Caco-2 (cell line): ENCODE measurements around the gene MNAT1. TPM values are rescaled to one million over a fixed set of nuclear protein-coding genes. Genes with fewer than 3 reads are reported as not detected.

Experiments used
- BruUV-seq: library from RNA; stranded (reverse); fragments of 400-500 nt; replicated peaks from 2 replicates; lab custom pipeline; 2021; lab: Mats Ljungman, UMichigan
- CTCF ChIA-PET: fragments of 300-600 bp; sonication (Branson Sonifier 250); formaldehyde crosslinking; loops from one replicate; lab custom pipeline; 2022; ENCODE audit warnings: antibody characterized with exemption; lab: Charles Lee
- POLR2A ChIA-PET: fragments of 300-600 bp; sonication (Branson Sonifier 250); formaldehyde crosslinking; loops from one replicate; lab custom pipeline; 2022; ENCODE audit warnings: antibody characterized with exemption; lab: Charles Lee
- DNase-seq, 2 experiments: peaks; one replicate each; pipeline versions ENCODE4 v3.0.0 to v3.0.0-alpha.2; 2020 to 2022
- H3K27me3 ChIP-seq: replicated peaks from 2 replicates; pipeline ENCODE4 v1.6.0; 2011; ENCODE audit warnings: low read length; ENCODE audit not compliant: control insufficient read depth, insufficient read depth
- H3K36me3 ChIP-seq: 2 replicates; pipeline ENCODE4 v1.5.1; 2011; ENCODE audit warnings: low read length; ENCODE audit not compliant: control insufficient read depth, insufficient read depth
- H3K4me1 ChIP-seq: fragments of 250-450 bp; sonication (Bioruptor Pico); 2 replicates; pipeline ENCODE4 v1.5.1; 2020; ENCODE audit warnings: mild to moderate bottlenecking
- H3K4me3 ChIP-seq: 2 replicates; pipeline ENCODE4 v1.5.1; 2011; ENCODE audit warnings: low read depth, mild to moderate bottlenecking, control low read depth, low read length
- H3K9me3 ChIP-seq: fragments of 250-450 bp; sonication (Bioruptor Pico); 2 replicates; pipeline ENCODE4 v1.5.1; 2020; ENCODE audit warnings: mild to moderate bottlenecking, moderate library complexity
- H3K27ac Mint-ChIP-seq: one replicate; pipeline ENCODE4 v1.8.0; 2022; ENCODE audit warnings: mixed read lengths; ENCODE audit not compliant: unreplicated experiment
- H3K27me3 Mint-ChIP-seq: one replicate; pipeline ENCODE4 v1.8.0; 2022; ENCODE audit warnings: mixed read lengths; ENCODE audit not compliant: insufficient read depth, unreplicated experiment
- H3K36me3 Mint-ChIP-seq: one replicate; pipeline ENCODE4 v1.8.0; 2022; ENCODE audit warnings: mild to moderate bottlenecking, mixed read lengths; ENCODE audit not compliant: insufficient read depth, unreplicated experiment
- H3K4me1 Mint-ChIP-seq: one replicate; pipeline ENCODE4 v1.8.0; 2022; ENCODE audit warnings: low read depth, mixed read lengths; ENCODE audit not compliant: unreplicated experiment
- H3K4me3 Mint-ChIP-seq: one replicate; pipeline ENCODE4 v1.8.0; 2022; ENCODE audit warnings: mild to moderate bottlenecking, moderate library complexity, mixed read lengths; ENCODE audit not compliant: unreplicated experiment
- H3K9me3 Mint-ChIP-seq: one replicate; pipeline ENCODE4 v1.8.0; 2022; ENCODE audit warnings: mixed read lengths; ENCODE audit not compliant: unreplicated experiment
- intact Hi-C: fragments of 100-400 bp; cut with micrococcal nuclease; formaldehyde crosslinking; loops from one replicate; pipeline ENCODE4 v1.10.0; 2022; ENCODE audit not compliant: unreplicated experiment
- total RNA-seq: library from RNA; stranded (reverse); gene quantifications from 2 replicates; pipeline ENCODE4 v1.2.3, GENCODE V29; 2022
- TF ChIP-seq, protein P1 (sequence below), 2 experiments: fragments of 200-600 bp in 1 of 2; IDR thresholded peaks; 1 replicate in 1 of 2; 2 replicates in 1 of 2; pipeline versions ENCODE4 v1.5.1 to v1.8.0; 2011 to 2022; ENCODE audit warnings: antibody characterized with exemption in 1 of 2, control low read depth in 1 of 2, inconsistent platforms in 1 of 2, low read depth in 1 of 2, low read length in 1 of 2, mild to moderate bottlenecking in 1 of 2, moderate library complexity in 1 of 2; ENCODE audit not compliant: insufficient read depth in 1 of 2, severe bottlenecking in 1 of 2, unreplicated experiment in 1 of 2

MNAT1 gene
- total RNA-seq, 1 experiment from 2014 or later: 36.4 TPM

DNA sequence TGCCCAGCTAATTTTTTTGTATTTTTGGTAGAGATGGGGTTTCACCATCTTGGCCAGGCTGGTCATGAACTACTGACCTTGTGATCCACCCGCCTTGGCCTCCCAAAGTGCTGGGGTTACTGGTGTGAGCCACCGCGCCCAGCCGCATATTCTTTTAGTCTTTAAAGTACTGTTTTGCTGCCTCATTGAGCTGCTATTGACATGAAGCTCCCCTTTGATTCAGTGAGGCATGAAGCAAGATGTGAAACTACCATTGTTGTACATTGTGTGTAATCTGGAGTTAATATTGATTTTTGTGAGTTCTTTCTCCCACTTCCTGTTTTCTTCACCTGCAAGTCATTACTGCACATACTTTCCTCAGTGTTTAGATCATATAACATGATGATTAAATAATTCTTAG, 80.8 kb downstream of the MNAT1 start:
- TF ChIP-seq, protein P1, sequence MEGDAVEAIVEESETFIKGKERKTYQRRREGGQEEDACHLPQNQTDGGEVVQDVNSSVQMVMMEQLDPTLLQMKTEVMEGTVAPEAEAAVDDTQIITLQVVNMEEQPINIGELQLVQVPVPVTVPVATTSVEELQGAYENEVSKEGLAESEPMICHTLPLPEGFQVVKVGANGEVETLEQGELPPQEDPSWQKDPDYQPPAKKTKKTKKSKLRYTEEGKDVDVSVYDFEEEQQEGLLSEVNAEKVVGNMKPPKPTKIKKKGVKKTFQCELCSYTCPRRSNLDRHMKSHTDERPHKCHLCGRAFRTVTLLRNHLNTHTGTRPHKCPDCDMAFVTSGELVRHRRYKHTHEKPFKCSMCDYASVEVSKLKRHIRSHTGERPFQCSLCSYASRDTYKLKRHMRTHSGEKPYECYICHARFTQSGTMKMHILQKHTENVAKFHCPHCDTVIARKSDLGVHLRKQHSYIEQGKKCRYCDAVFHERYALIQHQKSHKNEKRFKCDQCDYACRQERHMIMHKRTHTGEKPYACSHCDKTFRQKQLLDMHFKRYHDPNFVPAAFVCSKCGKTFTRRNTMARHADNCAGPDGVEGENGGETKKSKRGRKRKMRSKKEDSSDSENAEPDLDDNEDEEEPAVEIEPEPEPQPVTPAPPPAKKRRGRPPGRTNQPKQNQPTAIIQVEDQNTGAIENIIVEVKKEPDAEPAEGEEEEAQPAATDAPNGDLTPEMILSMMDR (IDR thresholded peaks at IDR 0.05; ENCODE audit: insufficient read depth in 1 of 2, low read depth in 1 of 2, low read length in 1 of 2, severe bottlenecking in 1 of 2, unreplicated experiment in 1 of 2): no peak
- CTCF ChIA-PET: no interaction called here
- BruUV-seq: no TSS peak
- intact Hi-C loops: no loop called here
- no peak for DNase-seq
- H3K4me1 ChIP-seq: no peaks in the 10 kb centered on the region
- no peak overlapping the region for H3K4me3 ChIP-seq
- Mint-ChIP-seq H3K4me3 (no peak overlapping the region), H3K9me3 (no peaks in the 10 kb centered on the region), H3K27me3 (no peaks in the 10 kb centered on the region), H3K36me3 (no peaks in the 10 kb centered on the region), H3K4me1 (no peaks in the 10 kb centered on the region), H3K27ac (no peak overlapping the region)
- no peaks in the 10 kb centered on the region for H3K27me3 ChIP-seq
- POLR2A ChIA-PET: no interaction called here
- H3K36me3 ChIP-seq: no peaks in the 10 kb centered on the region
- no peaks in the 10 kb centered on the region for H3K9me3 ChIP-seq

DNA sequence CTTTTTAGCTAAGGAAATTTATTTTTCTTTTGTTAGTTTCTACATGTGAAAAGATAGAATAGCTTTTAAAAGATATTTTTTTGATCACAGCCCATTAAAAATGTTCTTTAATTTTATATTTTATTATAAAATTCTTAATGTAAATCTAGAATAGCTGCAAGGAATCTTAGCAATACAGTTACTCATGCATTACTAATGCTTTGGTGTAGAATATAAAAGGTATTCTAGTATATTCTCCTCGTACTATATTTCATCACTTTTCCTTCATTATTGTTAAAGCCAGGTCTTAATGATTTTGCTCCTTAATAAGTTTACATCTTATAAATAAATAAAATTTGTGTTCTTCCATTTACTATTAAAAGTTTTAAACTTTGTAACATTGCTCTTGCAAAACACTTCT, 82.6 kb downstream of the MNAT1 start:
- BruUV-seq: no TSS peak
- Mint-ChIP-seq H3K27me3 (no peaks in the 10 kb centered on the region), H3K27ac (no peak overlapping the region), H3K4me3 (no peak overlapping the region), H3K36me3 (no peaks in the 10 kb centered on the region), H3K4me1 (no peaks in the 10 kb centered on the region), H3K9me3 (no peaks in the 10 kb centered on the region)
- ChIA-PET CTCF (no interaction called here), POLR2A (no interaction called here)
- H3K4me1 ChIP-seq: no peaks in the 10 kb centered on the region
- no peaks in the 10 kb centered on the region for H3K36me3 ChIP-seq
- no peaks in the 10 kb centered on the region for H3K27me3 ChIP-seq
- DNase-seq: no peak
- TF ChIP-seq, protein P1 (IDR thresholded peaks at IDR 0.05; ENCODE audit: insufficient read depth in 1 of 2, low read depth in 1 of 2, low read length in 1 of 2, severe bottlenecking in 1 of 2, unreplicated experiment in 1 of 2): no peak
- H3K9me3 ChIP-seq: no peaks in the 10 kb centered on the region
- H3K4me3 ChIP-seq: no peak overlapping the region
- intact Hi-C loops: no loop called here

DNA sequence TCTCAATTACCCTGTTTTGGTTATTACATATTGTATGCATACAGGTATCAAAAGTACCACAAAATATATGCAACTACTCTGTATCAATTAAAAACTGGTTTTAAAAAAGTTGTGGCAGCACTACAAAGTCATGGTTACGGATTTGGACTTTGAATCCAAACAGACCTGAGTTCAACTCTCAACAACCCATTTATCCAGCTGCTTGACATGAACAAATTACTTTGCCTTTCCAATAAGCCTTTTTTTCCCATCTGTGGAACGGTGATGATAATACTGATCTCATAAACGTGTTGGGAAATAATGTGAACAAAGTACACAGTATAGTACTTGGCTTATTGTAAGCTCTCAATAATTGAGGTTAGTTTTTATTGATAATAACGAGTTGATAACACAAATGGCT, 85.0 kb downstream of the MNAT1 start:
- H3K36me3 ChIP-seq: no peaks in the 10 kb centered on the region
- H3K9me3 ChIP-seq: no peaks in the 10 kb centered on the region
- Mint-ChIP-seq H3K9me3 (no peaks in the 10 kb centered on the region), H3K4me3 (no peak overlapping the region), H3K27me3 (no peaks in the 10 kb centered on the region), H3K36me3 (no peaks in the 10 kb centered on the region), H3K27ac (no peak overlapping the region), H3K4me1 (no peaks in the 10 kb centered on the region)
- no peaks in the 10 kb centered on the region for H3K27me3 ChIP-seq
- ChIA-PET CTCF (no interaction called here), POLR2A (no interaction called here)
- TF ChIP-seq, protein P1 (IDR thresholded peaks at IDR 0.05; ENCODE audit: insufficient read depth in 1 of 2, low read depth in 1 of 2, low read length in 1 of 2, severe bottlenecking in 1 of 2, unreplicated experiment in 1 of 2): no peak
- no peaks in the 10 kb centered on the region for H3K4me1 ChIP-seq
- intact Hi-C loops: no loop called here
- BruUV-seq: no TSS peak
- no peak overlapping the region for H3K4me3 ChIP-seq
- DNase-seq: no peak
